ENCODE results near the gene CLMP.

CLMP gene

DNA sequence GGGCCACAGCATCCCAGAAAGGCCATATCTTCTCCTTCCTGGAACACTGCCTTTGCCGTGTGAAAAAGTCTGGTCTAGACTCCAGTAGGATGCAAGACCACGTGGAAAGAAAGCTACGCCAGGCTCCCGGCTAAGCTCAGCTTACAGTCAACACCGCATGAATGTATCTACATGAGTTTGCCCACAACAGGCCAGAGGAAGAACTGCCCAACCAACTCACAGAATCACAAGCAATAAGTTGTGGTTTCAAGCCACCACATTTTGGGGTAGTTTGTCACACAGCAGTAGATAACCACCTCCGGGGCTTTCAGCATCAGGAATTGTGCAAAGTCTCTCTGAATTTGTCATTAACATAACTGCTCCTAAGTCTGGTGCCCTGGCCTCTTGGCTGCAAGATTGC, 160.5 kb downstream of the CLMP start:
- no peak for TF ChIP-seq TAF1 (IDR thresholded peaks at IDR 0.05; ENCODE audit: borderline replicate concordance, insufficient read depth, low read length)
- TF ChIP-seq POLR2AphosphoS5 (IDR thresholded peaks at IDR 0.05; ENCODE audit: low read depth, low read length), result no peak
- no peak for TF ChIP-seq SIN3A (IDR thresholded peaks at IDR 0.05; ENCODE audit: borderline replicate concordance, insufficient read depth, low read length)
- TF ChIP-seq FOXP2 (optimal IDR thresholded peaks at IDR 0.05; ENCODE audit: borderline replicate concordance, extremely low read depth, extremely low read length, insufficient read depth), result no peak
- TF ChIP-seq, protein P1, sequence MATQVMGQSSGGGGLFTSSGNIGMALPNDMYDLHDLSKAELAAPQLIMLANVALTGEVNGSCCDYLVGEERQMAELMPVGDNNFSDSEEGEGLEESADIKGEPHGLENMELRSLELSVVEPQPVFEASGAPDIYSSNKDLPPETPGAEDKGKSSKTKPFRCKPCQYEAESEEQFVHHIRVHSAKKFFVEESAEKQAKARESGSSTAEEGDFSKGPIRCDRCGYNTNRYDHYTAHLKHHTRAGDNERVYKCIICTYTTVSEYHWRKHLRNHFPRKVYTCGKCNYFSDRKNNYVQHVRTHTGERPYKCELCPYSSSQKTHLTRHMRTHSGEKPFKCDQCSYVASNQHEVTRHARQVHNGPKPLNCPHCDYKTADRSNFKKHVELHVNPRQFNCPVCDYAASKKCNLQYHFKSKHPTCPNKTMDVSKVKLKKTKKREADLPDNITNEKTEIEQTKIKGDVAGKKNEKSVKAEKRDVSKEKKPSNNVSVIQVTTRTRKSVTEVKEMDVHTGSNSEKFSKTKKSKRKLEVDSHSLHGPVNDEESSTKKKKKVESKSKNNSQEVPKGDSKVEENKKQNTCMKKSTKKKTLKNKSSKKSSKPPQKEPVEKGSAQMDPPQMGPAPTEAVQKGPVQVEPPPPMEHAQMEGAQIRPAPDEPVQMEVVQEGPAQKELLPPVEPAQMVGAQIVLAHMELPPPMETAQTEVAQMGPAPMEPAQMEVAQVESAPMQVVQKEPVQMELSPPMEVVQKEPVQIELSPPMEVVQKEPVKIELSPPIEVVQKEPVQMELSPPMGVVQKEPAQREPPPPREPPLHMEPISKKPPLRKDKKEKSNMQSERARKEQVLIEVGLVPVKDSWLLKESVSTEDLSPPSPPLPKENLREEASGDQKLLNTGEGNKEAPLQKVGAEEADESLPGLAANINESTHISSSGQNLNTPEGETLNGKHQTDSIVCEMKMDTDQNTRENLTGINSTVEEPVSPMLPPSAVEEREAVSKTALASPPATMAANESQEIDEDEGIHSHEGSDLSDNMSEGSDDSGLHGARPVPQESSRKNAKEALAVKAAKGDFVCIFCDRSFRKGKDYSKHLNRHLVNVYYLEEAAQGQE (IDR thresholded peaks at IDR 0.05; ENCODE audit: insufficient read depth in 1 of 2, low read depth in 2 of 2, low read length in 2 of 2), result no peak

DNA sequence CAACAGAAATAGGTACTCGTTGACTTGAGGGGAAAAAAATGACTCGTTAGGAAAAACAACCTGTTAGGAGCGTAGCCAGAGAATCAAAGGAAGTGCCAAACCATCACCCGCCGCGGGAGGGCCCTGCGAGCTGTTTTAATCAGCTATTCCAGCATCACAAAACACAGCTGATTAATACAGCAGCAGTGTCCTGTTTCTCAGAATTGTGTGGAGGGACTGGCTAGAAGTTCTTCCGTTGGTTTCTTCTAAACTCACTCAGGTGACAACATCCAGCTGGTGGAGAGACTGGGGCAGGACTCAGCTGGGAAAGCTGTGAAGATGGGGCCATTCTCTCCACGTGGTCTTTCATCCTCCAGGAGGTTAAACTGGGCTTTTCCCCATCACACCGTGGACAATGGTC, 161.2 kb downstream of the CLMP start:
- TF ChIP-seq POLR2AphosphoS5 (IDR thresholded peaks at IDR 0.05; ENCODE audit: low read depth, low read length), result no peak

DNA sequence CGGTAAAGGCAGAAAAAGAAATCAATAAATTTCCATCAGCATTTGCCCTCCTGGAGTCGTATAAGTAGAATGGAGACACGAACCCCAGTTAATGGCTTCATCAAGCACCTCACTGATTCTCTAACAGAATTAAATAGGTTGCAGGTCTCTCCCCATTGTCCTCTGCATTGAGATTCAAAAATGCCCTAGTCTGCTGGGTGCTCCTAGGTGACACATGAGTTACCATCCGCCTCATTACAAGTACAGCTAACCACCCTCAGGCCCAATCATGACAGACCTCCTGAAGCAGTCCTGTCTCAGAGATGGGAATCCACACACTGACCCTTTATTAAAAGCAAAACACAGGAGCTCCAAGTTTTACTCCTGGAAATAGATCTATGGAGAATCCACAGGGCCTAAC, 164.5 kb downstream of the CLMP start:
- TF ChIP-seq POLR2AphosphoS5 (IDR thresholded peaks at IDR 0.05; ENCODE audit: low read depth, low read length), result no peak
- no peak for TF ChIP-seq FOXP2 (optimal IDR thresholded peaks at IDR 0.05; ENCODE audit: borderline replicate concordance, extremely low read depth, extremely low read length, insufficient read depth)
- no peak for TF ChIP-seq TAF1 (IDR thresholded peaks at IDR 0.05; ENCODE audit: borderline replicate concordance, insufficient read depth, low read length)
- no peak for TF ChIP-seq SIN3A (IDR thresholded peaks at IDR 0.05; ENCODE audit: borderline replicate concordance, insufficient read depth, low read length)
- TF ChIP-seq, protein P1 (IDR thresholded peaks at IDR 0.05; ENCODE audit: insufficient read depth in 1 of 2, low read depth in 2 of 2, low read length in 2 of 2), result no peak

DNA sequence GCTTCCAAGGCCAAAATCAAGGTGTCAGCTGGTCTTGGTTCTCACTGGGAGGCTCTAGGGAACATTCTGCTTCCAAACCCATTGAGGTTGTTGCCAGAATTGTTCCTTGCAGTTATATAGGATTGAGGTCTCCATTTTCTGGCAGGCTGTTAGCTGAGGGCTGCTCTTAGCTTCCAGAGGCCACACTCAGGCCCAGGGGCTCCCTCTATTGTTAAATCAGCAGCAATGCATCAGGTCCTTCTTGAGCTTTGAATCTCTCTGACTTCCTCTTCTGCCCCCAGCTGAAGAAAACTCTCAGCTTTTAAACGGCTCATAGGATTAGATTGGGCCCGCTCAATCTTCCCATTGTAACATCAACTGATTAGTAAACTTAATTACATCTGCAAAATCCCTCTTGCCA, 174.1 kb downstream of the CLMP start:
- TF ChIP-seq SIN3A (IDR thresholded peaks at IDR 0.05; ENCODE audit: borderline replicate concordance, insufficient read depth, low read length), result no peak
- no peak for TF ChIP-seq POLR2AphosphoS5 (IDR thresholded peaks at IDR 0.05; ENCODE audit: low read depth, low read length)

Data from PFSK-1 (cell line).